ENCODE results near the gene MYBPH. TPM values are rescaled to one million over a fixed set of nuclear protein-coding genes. Genes with fewer than 3 reads are reported as not detected.

MYBPH gene
- polyA plus RNA-seq, 3 donors, result 0.04 to 0.52 (median 0.16) TPM

DNA sequence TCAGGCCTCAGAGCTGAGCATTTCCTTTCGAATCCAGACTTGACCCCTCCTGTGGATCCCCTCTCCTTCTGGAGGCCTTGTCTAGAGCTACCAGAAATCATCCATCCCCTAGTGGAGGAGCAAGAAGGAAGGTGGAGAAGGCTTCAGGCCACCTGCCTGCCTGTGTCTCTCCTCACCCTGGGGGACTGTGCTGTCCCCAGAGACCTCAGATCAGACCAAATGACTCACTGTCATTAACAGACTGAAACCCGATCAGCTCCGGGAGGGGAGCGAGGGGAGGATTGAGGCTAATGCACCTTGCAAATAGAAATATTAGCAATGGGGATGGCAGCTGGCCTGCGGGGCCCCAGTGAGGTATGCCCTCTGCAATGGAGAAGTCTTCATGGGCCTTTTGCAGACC is 2.1 kb downstream of the MYBPH start:
- H3K9ac ChIP-seq (ENCODE audit: insufficient read depth, low read length, poor library complexity, severe bottlenecking), result no peak overlapping the region
- H2AFZ ChIP-seq (ENCODE audit: insufficient read depth, low read depth, low read length, poor library complexity, severe bottlenecking), result no peak overlapping the region
- TF ChIP-seq, protein P1, sequence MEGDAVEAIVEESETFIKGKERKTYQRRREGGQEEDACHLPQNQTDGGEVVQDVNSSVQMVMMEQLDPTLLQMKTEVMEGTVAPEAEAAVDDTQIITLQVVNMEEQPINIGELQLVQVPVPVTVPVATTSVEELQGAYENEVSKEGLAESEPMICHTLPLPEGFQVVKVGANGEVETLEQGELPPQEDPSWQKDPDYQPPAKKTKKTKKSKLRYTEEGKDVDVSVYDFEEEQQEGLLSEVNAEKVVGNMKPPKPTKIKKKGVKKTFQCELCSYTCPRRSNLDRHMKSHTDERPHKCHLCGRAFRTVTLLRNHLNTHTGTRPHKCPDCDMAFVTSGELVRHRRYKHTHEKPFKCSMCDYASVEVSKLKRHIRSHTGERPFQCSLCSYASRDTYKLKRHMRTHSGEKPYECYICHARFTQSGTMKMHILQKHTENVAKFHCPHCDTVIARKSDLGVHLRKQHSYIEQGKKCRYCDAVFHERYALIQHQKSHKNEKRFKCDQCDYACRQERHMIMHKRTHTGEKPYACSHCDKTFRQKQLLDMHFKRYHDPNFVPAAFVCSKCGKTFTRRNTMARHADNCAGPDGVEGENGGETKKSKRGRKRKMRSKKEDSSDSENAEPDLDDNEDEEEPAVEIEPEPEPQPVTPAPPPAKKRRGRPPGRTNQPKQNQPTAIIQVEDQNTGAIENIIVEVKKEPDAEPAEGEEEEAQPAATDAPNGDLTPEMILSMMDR (IDR thresholded peaks at IDR 0.05), result no peak
- H4K20me1 ChIP-seq (ENCODE audit: insufficient read depth, low read length), result no peaks in the 10 kb centered on the region
- DNase-seq, result no peak
- no peak overlapping the region for H3K4me3 ChIP-seq (replicated peaks in 1 of 3; ENCODE audit: low read depth in 2 of 3, low read length in 3 of 3)
- intact Hi-C loops (cut with micrococcal nuclease), result loop anchor here in 1 of 2 donors (5.0 kb wide), 2 partner anchors 44 to 56 kb away; no protein-coding TSS in a partner anchor
- peaks cover 0 to 3% (median 0%) of the 10 kb centered on the region in 7 donors for H3K9me3 Mint-ChIP-seq
- peaks cover 50% of the 10 kb centered on the region for H3K4me1 Mint-ChIP-seq
- H3K27ac Mint-ChIP-seq, result no peak overlapping the region
- no peak overlapping the region for H3K4me3 Mint-ChIP-seq
- H3K79me2 ChIP-seq (ENCODE audit: insufficient read depth, low read length), result no peaks in the 10 kb centered on the region
- H3K9me3 ChIP-seq (replicated peaks in 1 of 2; ENCODE audit: control insufficient read depth in 1 of 2, insufficient read depth in 1 of 2, low read length in 2 of 2), result no peaks in the 10 kb centered on the region
- no peaks in the 10 kb centered on the region for H3K36me3 Mint-ChIP-seq
- peaks cover 38 to 39% of the 10 kb centered on the region in 2 donors for H3K4me1 ChIP-seq (ENCODE audit: control insufficient read depth in 1 of 2, insufficient read depth in 2 of 2, low read length in 2 of 2)
- 85% methylated on average over 4 of the region's 5 CpGs for WGBS (ENCODE audit: insufficient coverage)
- peaks cover 9 to 19% (median 12%) of the 10 kb centered on the region in 3 donors for H3K27me3 Mint-ChIP-seq (ENCODE audit: low read depth in 3 of 3)
- H3K27ac ChIP-seq (ENCODE audit: low read depth in 1 of 2, low read length in 2 of 2), result no peak overlapping the region
- no peaks in the 10 kb centered on the region for H3K27me3 ChIP-seq (ENCODE audit: control insufficient read depth in 2 of 2, insufficient read depth in 2 of 2, low read length in 2 of 2)
- no peak overlapping the region for H3K4me2 ChIP-seq (replicated peaks; ENCODE audit: extremely low read depth, low read length, poor library complexity, severe bottlenecking)
- no peaks in the 10 kb centered on the region for H3K36me3 ChIP-seq (replicated peaks in 1 of 2; ENCODE audit: control insufficient read depth in 1 of 2, insufficient read depth in 2 of 2, low read length in 2 of 2)

- intact Hi-C loops (cut with micrococcal nuclease), result loop anchor here in 1 of 2 donors (5.0 kb wide), 2 partner anchors 44 to 56 kb away; no protein-coding TSS in a partner anchor
- H2AFZ ChIP-seq (ENCODE audit: insufficient read depth, low read depth, low read length, poor library complexity, severe bottlenecking), result no peak overlapping the region
Measured at GRCh38 chr1:203173011-203173555, 2.5 kb downstream of the MYBPH start.

More at GRCh38 chr1:203173011-203173555, 2.5 kb downstream of the MYBPH start:
- Histone ChIP-seq H3K4me2 (replicated peaks; ENCODE audit: extremely low read depth, low read length, poor library complexity, severe bottlenecking) (no peak overlapping the region), H3K9ac (ENCODE audit: insufficient read depth, low read length, poor library complexity, severe bottlenecking) (no peak overlapping the region), H3K79me2 (ENCODE audit: insufficient read depth, low read length) (no peaks in the 10 kb centered on the region), H3K4me3 (replicated peaks in 1 of 3; ENCODE audit: low read depth in 2 of 3, low read length in 3 of 3) (no peak overlapping the region), H3K36me3 (replicated peaks in 1 of 2; ENCODE audit: control insufficient read depth in 1 of 2, insufficient read depth in 2 of 2, low read length in 2 of 2) (no peaks in the 10 kb centered on the region), H3K4me1 (ENCODE audit: control insufficient read depth in 1 of 2, insufficient read depth in 2 of 2, low read length in 2 of 2) (peaks cover 37% of the 10 kb centered on the region in 2 donors), H3K27ac (ENCODE audit: low read depth in 1 of 2, low read length in 2 of 2) (no peak overlapping the region), H3K9me3 (replicated peaks in 1 of 2; ENCODE audit: control insufficient read depth in 1 of 2, insufficient read depth in 1 of 2, low read length in 2 of 2) (no peaks in the 10 kb centered on the region), H3K27me3 (ENCODE audit: control insufficient read depth in 2 of 2, insufficient read depth in 2 of 2, low read length in 2 of 2) (no peaks in the 10 kb centered on the region), H4K20me1 (ENCODE audit: insufficient read depth, low read length) (no peaks in the 10 kb centered on the region)
- no peaks in the 10 kb centered on the region for H3K36me3 Mint-ChIP-seq
- no peak for DNase-seq
- TF ChIP-seq, protein P1 (IDR thresholded peaks at IDR 0.05), result no peak
- 92% methylated on average over 2 of the region's 2 CpGs for WGBS (ENCODE audit: insufficient coverage)
- H3K4me3 Mint-ChIP-seq, result no peak overlapping the region
- no peak overlapping the region for H3K27ac Mint-ChIP-seq
- H3K27me3 Mint-ChIP-seq (ENCODE audit: low read depth in 3 of 3), result peaks cover 9 to 15% (median 11%) of the 10 kb centered on the region in 3 donors
- peaks cover 0 to 3% (median 0%) of the 10 kb centered on the region in 7 donors for H3K9me3 Mint-ChIP-seq
- H3K4me1 Mint-ChIP-seq, result peaks cover 45% of the 10 kb centered on the region
